Medulla oblongata (tissue), 1 donor: Measurements from ENCODE around the gene APOC1.

Experiments
- DNase-seq: peaks from one replicate; pipeline ENCODE4 v3.0.0-alpha.2; 2015; ENCODE audit errors: extremely low spot score

Gene APOC1

GRCh38 chr19:44955505-44956439, 41.4 kb downstream of the APOC1 start:
- DNase-seq, result no peak

- DNase-seq, result no peak
Measured at GRCh38 chr19:44957526-44957925, 43.1 kb downstream of the APOC1 start.

- DNase-seq, result no peak
Measured at GRCh38 chr19:44958090-44958489, 43.7 kb downstream of the APOC1 start.

- DNase-seq, result no peak
Measured at GRCh38 chr19:44959691-44960090, 45.3 kb downstream of the APOC1 start.

- no peak for DNase-seq
Measured at GRCh38 chr19:44960906-44961728, 46.7 kb downstream of the APOC1 start.

- DNase-seq, result no peak
Measured at GRCh38 chr19:44961821-44962220, 47.4 kb downstream of the APOC1 start.

GRCh38 chr19:44968118-44968517, 53.7 kb downstream of the APOC1 start:
- DNase-seq, result no peak

GRCh38 chr19:44968670-44969069, 54.3 kb downstream of the APOC1 start:
- DNase-seq, result no peak
